Ovary (tissue), 9 donors: Measurements from ENCODE around the gene XPNPEP1. TPM values are rescaled to one million over a fixed set of nuclear protein-coding genes. Genes with fewer than 3 reads are reported as not detected.

ENCODE experiments used
- DNase-seq, 5 donors: peaks; one replicate each; pipeline ENCODE4 v3.0.0-alpha.2; 2019 to 2020
- H3K27ac ChIP-seq, 2 donors: fragments of 200-600 bp; one replicate each; pipeline versions ENCODE4 v1.5.1 to v1.8.0; 2019 to 2022
- H3K27me3 ChIP-seq: fragments of 200-600 bp; one replicate; pipeline ENCODE4 v1.8.0; 2022
- H3K36me3 ChIP-seq: fragments of 200-600 bp; sonication (generic); one replicate; pipeline ENCODE4 v1.5.1; 2019
- H3K4me1 ChIP-seq: one replicate; pipeline ENCODE4 v1.8.1; 2013; ENCODE audit warnings: mild to moderate bottlenecking, moderate library complexity; ENCODE audit not compliant: insufficient read depth
- H3K4me3 ChIP-seq: fragments of 200-600 bp; sonication (generic); one replicate; pipeline ENCODE4 v1.5.1; 2017
- H3K9me3 ChIP-seq, 2 donors: fragments of 200-600 bp in 1 of 2; sonication (generic) in 1 of 2; one replicate each; pipeline versions ENCODE4 v1.5.1 to v1.8.1; 2013 to 2019; ENCODE audit warnings: mild to moderate bottlenecking in 1 of 2, moderate library complexity in 1 of 2
- CTCF ChIP-seq, 3 donors: fragments of 450-650 bp in 2 of 3; fragments of 200-600 bp in 1 of 3; IDR thresholded peaks; one replicate each; pipeline versions ENCODE4 v1.5.1 to v1.8.0; 2016 to 2022; ENCODE audit warnings: antibody characterized with exemption in 3 of 3, mild to moderate bottlenecking in 1 of 3
- EP300 ChIP-seq: sonication (generic); formaldehyde crosslinking; IDR thresholded peaks from one replicate; pipeline ENCODE4 v1.6.1; 2017; ENCODE audit warnings: antibody characterized with exemption
- POLR2A ChIP-seq: fragments of 450-650 bp; IDR thresholded peaks from one replicate; pipeline ENCODE4 v1.6.1; 2017; ENCODE audit warnings: antibody characterized with exemption, mild to moderate bottlenecking, moderate library complexity
- WGBS, 3 donors: extraction: QIAGEN DNeasy Blood & Tissue Kit in 1 of 3; methylation state at CpG; one replicate each; pipeline versions ENCODE4 v1.1.5 to v1.1.7; 2013 to 2017; 5-methylcytosine and 5-hydroxymethylcytosine counted together
- intact Hi-C, 4 donors: fragments of 100-400 bp; cut with DNase I; formaldehyde crosslinking; loops; one replicate each; pipeline versions ENCODE4 v1.11.0 to v1.15.1; 2022 to 2023
- polyA plus RNA-seq, 2 donors: library from polyadenylated mRNA; stranded (reverse); fragments of 200-250 nt in 1 of 2; fragments of 350-450 nt in 1 of 2; fragmentation: Illumina TruSeq in 1 of 2; extraction: RNeasy Lipid Tissue Mini Kit (QIAGEN cat#74804) in 1 of 2; gene quantifications; one replicate each; pipeline ENCODE4 v1.2.3, GENCODE V29; 2013 to 2014
- total RNA-seq, 7 donors: library from RNA; depleted of rRNA in 2 of 7; stranded (reverse); fragments of >200 nt in 2 of 7; fragmentation: NEBNext Ultra II Directional in 3 of 7; extraction: Animal tissue kit (Norgen Biotek cat#: 25700) in 3 of 7; gene quantifications; one replicate each; pipeline versions ENCODE4 v1.1.0 to v1.2.4, GENCODE V29; 2016 to 2023
- donor health status: DM: no; HTN: no; CAD: no; lungs with moderate emphysema.
- donor health status: DM: no; HTN: no; CAD: no.
- donor health status: Bipolar disorder and iron deficiency.
- donor health status: DM: yes; HTN: yes; CAD: no.
- donor health status: DM: no; HTN: no; CAD: no.
- donor health status: DM: yes; HTN: yes; CAD: no.

The XPNPEP1 gene
- total and polyA plus RNA-seq, 9 donors, result 27.2 to 70.7 (median 47.1) TPM

DNA sequence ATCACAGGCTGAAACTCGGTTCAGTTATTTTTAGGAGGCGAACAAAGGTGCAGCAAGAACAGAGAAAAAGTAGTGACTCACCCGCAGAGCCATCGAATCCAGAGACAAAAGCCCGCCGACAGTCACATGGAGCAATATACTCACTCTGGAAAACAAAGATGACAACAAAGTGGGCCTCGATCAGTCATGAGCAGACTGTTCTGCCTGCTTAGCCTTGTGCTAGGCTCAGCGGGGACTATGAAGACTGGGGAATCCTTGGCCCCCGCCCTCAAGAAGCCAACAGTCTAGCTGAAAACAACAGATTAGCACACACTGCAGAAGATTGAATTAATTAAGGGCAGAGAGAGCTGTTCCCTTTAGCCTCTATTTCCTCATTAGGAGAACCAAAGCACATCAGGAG, 30.4 kb downstream of the XPNPEP1 start:
- Histone ChIP-seq H3K9me3 (no peaks in the 10 kb centered on the region), H3K36me3 (no peaks in the 10 kb centered on the region), H3K27ac (peak overlapping the region; percentile 59 to 63), H3K4me1 (peaks cover 22% of the 10 kb centered on the region), H3K4me3 (no peak overlapping the region), H3K27me3 (no peaks in the 10 kb centered on the region)
- peak in 2 of 5 donors; percentile 30 to 54 for DNase-seq
- TF ChIP-seq POLR2A (no peak), CTCF (IDR thresholded peaks at IDR 0.05) (no peak), EP300 (no peak)
- WGBS, 3 donors, result 24 to 43% (median 28%) methylated on average over 9 of the region's 9 CpGs
- intact Hi-C loops, result loop anchor here in 3 of 4 donors (5.0 to 10.0 kb wide), 3 partner anchors 74 to 332 kb away; partner anchors contain the start of gene ADD3 (in 1 of the 3)

GRCh38 chr10:109892117-109892516, 31.2 kb downstream of the XPNPEP1 start:
- Histone ChIP-seq H3K27me3 (no peaks in the 10 kb centered on the region), H3K4me1 (peaks cover 24% of the 10 kb centered on the region), H3K4me3 (no peak overlapping the region), H3K9me3 (no peaks in the 10 kb centered on the region), H3K27ac (peak overlapping the region in 1 of 2 donors; percentile 29), H3K36me3 (no peaks in the 10 kb centered on the region)
- intact Hi-C loops, result loop anchor here in 3 of 4 donors (5.0 to 10.0 kb wide), 3 partner anchors 75 to 333 kb away; partner anchors contain the start of gene ADD3 (in 1 of the 3)
- TF ChIP-seq CTCF (IDR thresholded peaks at IDR 0.05) (no peak), POLR2A (no peak), EP300 (no peak)
- DNase-seq, result no peak
- 66 to 76% (median 74%) methylated on average over 4 of the region's 4 CpGs for WGBS, 3 donors

- Histone ChIP-seq H3K4me3 (no peak overlapping the region), H3K27ac (no peak overlapping the region), H3K36me3 (no peaks in the 10 kb centered on the region), H3K9me3 (no peaks in the 10 kb centered on the region), H3K4me1 (peaks cover 24% of the 10 kb centered on the region), H3K27me3 (no peaks in the 10 kb centered on the region)
- no peak for DNase-seq
- TF ChIP-seq POLR2A (no peak), CTCF (IDR thresholded peaks at IDR 0.05) (no peak)
- intact Hi-C loops, result loop anchor here in 3 of 4 donors (5.0 to 10.0 kb wide), 3 partner anchors 76 to 334 kb away; partner anchors contain the start of gene ADD3 (in 1 of the 3)
- 96 to 98% (median 97%) methylated on average over 2 of the region's 2 CpGs for WGBS, 3 donors
These were observed 32.2 kb downstream of the XPNPEP1 start for GRCh38 chr10:109891105-109891504.

GRCh38 chr10:109889867-109890266, 33.4 kb downstream of the XPNPEP1 start:
- intact Hi-C loops, result loop anchor here (5.0 to 10.0 kb wide), 6 partner anchors 77 to 395 kb away; partner anchors contain the start of gene ADD3 (in 2 of the 4)
- Histone ChIP-seq H3K27ac (no peak overlapping the region), H3K9me3 (no peaks in the 10 kb centered on the region), H3K4me3 (no peak overlapping the region), H3K27me3 (no peaks in the 10 kb centered on the region), H3K4me1 (peaks cover 14% of the 10 kb centered on the region), H3K36me3 (no peaks in the 10 kb centered on the region)
- TF ChIP-seq EP300, result no peak
- no peak for TF ChIP-seq POLR2A
- TF ChIP-seq CTCF (IDR thresholded peaks at IDR 0.05), result no peak
- 57 to 73% (median 67%) methylated on average over 4 of the region's 4 CpGs for WGBS, 3 donors
- no peak for DNase-seq
